ENCODE results near the gene C1GALT1. TPM values are rescaled to one million over a fixed set of nuclear protein-coding genes. Genes with fewer than 3 reads are reported as not detected.

C1GALT1 gene
- total and polyA plus RNA-seq, 9 of the 15 experiments (the other 6 are each of a cell fraction or from before 2014, with no cell fraction given) = 5.0 to 33.2 (median 24.1) TPM

DNA sequence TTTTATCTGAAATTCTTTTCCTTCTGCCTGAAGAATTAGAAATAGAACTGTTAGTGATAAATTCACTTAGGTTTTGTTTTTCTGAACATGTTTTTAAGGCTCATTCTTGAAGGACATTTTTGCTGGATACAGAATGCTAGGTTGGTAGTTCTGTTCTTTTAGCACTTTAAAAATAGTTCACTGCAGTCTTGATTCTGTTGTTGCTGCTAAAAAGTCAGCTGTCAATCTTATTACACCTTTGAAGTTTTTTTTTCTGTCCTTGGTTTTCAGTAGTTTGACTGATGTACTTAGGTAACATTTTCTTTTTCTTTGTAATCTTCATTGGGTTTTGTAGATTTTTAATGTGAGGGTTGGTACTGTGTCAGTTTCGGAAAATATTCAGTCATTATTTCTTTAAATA lies 48.7 kb downstream of the C1GALT1 start (continued):
- TF ChIP-seq POLR3A (IDR thresholded peaks at IDR 0.05; ENCODE audit: borderline replicate concordance, extremely low read depth, insufficient read depth, insufficient read length) (no peak), JUN (IDR thresholded peaks at IDR 0.05; ENCODE audit: borderline replicate concordance, low read depth, low read length) (no peak), JUN (CRISPR knock-in tag; IDR thresholded peaks at IDR 0.05; ENCODE audit: borderline replicate concordance) (no peak), TEAD1 (CRISPR knock-in tag; IDR thresholded peaks at IDR 0.05) (no peak), CBX5 (IDR thresholded peaks at IDR 0.05; ENCODE audit: borderline replicate concordance, low read depth) (0 out of 2 replicates have a peak, but pooled peaks have one; percentile 38), NFATC3 (IDR thresholded peaks at IDR 0.05) (no peak), BMI1 (IDR thresholded peaks at IDR 0.05; ENCODE audit: low read length) (no peak), TRIM24 (IDR thresholded peaks at IDR 0.05) (peak in 1 of 2 experiments; percentile 55; a peak in 1 of 4 replicates), DMBX1 (CRISPR knock-in tag; IDR thresholded peaks at IDR 0.05; ENCODE audit: borderline replicate concordance) (no peak), ESRRA (IDR thresholded peaks at IDR 0.05; ENCODE audit: borderline replicate concordance, low read depth) (no peak), CC2D1A (IDR thresholded peaks at IDR 0.05) (no peak), NR2F6 (CRISPR knock-in tag; IDR thresholded peaks at IDR 0.05) (no peak), POLR2H (tag; IDR thresholded peaks at IDR 0.05; ENCODE audit: low read depth) (no peak), ZNF644 (tag; IDR thresholded peaks at IDR 0.05; ENCODE audit: low read depth) (no peak), CEBPG (CRISPR knock-in tag; IDR thresholded peaks at IDR 0.05) (no peak), CEBPG (tag; conservative IDR thresholded peaks at IDR 0.05 in 1 of 2, IDR thresholded peaks at IDR 0.05 in 1 of 2) (no peak), IRF2 (CRISPR knock-in tag; IDR thresholded peaks at IDR 0.05) (no peak), RFX5 (IDR thresholded peaks at IDR 0.05; ENCODE audit: low read depth, low read length) (no peak)
- TF ChIP-seq, protein P1, sequence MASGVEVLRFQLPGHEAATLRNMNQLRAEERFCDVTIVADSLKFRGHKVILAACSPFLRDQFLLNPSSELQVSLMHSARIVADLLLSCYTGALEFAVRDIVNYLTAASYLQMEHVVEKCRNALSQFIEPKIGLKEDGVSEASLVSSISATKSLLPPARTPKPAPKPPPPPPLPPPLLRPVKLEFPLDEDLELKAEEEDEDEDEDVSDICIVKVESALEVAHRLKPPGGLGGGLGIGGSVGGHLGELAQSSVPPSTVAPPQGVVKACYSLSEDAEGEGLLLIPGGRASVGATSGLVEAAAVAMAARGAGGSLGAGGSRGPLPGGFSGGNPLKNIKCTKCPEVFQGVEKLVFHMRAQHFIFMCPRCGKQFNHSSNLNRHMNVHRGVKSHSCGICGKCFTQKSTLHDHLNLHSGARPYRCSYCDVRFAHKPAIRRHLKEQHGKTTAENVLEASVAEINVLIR (CRISPR knock-in tag; IDR thresholded peaks at IDR 0.05) = no peak
- TF ChIP-seq, protein P2, sequence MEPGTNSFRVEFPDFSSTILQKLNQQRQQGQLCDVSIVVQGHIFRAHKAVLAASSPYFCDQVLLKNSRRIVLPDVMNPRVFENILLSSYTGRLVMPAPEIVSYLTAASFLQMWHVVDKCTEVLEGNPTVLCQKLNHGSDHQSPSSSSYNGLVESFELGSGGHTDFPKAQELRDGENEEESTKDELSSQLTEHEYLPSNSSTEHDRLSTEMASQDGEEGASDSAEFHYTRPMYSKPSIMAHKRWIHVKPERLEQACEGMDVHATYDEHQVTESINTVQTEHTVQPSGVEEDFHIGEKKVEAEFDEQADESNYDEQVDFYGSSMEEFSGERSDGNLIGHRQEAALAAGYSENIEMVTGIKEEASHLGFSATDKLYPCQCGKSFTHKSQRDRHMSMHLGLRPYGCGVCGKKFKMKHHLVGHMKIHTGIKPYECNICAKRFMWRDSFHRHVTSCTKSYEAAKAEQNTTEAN (CRISPR knock-in tag; IDR thresholded peaks at IDR 0.05) = no peak
- TF ChIP-seq, protein P3, sequence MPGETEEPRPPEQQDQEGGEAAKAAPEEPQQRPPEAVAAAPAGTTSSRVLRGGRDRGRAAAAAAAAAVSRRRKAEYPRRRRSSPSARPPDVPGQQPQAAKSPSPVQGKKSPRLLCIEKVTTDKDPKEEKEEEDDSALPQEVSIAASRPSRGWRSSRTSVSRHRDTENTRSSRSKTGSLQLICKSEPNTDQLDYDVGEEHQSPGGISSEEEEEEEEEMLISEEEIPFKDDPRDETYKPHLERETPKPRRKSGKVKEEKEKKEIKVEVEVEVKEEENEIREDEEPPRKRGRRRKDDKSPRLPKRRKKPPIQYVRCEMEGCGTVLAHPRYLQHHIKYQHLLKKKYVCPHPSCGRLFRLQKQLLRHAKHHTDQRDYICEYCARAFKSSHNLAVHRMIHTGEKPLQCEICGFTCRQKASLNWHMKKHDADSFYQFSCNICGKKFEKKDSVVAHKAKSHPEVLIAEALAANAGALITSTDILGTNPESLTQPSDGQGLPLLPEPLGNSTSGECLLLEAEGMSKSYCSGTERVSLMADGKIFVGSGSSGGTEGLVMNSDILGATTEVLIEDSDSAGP (CRISPR knock-in tag; IDR thresholded peaks at IDR 0.05) = no peak
- TF ChIP-seq, protein P4, sequence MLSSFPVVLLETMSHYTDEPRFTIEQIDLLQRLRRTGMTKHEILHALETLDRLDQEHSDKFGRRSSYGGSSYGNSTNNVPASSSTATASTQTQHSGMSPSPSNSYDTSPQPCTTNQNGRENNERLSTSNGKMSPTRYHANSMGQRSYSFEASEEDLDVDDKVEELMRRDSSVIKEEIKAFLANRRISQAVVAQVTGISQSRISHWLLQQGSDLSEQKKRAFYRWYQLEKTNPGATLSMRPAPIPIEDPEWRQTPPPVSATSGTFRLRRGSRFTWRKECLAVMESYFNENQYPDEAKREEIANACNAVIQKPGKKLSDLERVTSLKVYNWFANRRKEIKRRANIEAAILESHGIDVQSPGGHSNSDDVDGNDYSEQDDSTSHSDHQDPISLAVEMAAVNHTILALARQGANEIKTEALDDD (IDR thresholded peaks at IDR 0.05) = no peak
- TF ChIP-seq, protein P5, sequence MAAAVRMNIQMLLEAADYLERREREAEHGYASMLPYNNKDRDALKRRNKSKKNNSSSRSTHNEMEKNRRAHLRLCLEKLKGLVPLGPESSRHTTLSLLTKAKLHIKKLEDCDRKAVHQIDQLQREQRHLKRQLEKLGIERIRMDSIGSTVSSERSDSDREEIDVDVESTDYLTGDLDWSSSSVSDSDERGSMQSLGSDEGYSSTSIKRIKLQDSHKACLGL (CRISPR knock-in tag; IDR thresholded peaks at IDR 0.05; ENCODE audit: borderline replicate concordance, poor library complexity, severe bottlenecking) = no peak

Measured in K562 (cell line).